ENCODE data around the gene LRRC2. TPM values are rescaled to one million over a fixed set of nuclear protein-coding genes. Genes with fewer than 3 reads are reported as not detected.

LRRC2 gene
- total RNA-seq, 1 donor from 2014 or later: not detected

DNA sequence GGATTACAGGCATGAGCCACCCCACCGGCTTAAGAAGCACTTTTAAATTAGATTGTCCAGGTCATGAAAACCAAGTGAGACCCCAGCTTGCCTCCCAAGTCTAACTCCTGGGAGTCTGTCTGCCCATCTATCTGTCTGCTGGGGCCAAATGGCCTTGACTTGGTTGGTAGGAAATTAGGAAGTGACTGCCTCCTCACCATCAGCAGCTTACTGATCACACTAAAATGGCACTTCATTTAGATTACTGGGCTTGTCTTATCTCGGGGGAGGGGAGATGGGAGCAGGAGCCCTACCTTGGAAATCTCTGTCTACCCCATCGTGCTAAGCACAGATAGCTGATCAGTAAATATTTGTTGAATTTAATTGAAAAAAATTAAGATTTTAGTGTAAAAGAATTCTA lies 5.6 kb upstream of the LRRC2 start:
- intact Hi-C loops (cut with micrococcal nuclease): no loop called here
- no peaks in the 10 kb centered on the region for H3K36me3 Mint-ChIP-seq (ENCODE audit: low read depth)
- DNase-seq: no peak
- H3K27ac Mint-ChIP-seq: no peak overlapping the region
- H3K27me3 Mint-ChIP-seq: peaks cover 23% of the 10 kb centered on the region
- CTCF ChIA-PET: interaction anchor here (1.4 kb wide), 1 partner anchor 83 kb away, joined by 8 read pairs; no protein-coding TSS in a partner anchor
- no peaks in the 10 kb centered on the region for H3K9me3 Mint-ChIP-seq
- TF ChIP-seq, protein P1, sequence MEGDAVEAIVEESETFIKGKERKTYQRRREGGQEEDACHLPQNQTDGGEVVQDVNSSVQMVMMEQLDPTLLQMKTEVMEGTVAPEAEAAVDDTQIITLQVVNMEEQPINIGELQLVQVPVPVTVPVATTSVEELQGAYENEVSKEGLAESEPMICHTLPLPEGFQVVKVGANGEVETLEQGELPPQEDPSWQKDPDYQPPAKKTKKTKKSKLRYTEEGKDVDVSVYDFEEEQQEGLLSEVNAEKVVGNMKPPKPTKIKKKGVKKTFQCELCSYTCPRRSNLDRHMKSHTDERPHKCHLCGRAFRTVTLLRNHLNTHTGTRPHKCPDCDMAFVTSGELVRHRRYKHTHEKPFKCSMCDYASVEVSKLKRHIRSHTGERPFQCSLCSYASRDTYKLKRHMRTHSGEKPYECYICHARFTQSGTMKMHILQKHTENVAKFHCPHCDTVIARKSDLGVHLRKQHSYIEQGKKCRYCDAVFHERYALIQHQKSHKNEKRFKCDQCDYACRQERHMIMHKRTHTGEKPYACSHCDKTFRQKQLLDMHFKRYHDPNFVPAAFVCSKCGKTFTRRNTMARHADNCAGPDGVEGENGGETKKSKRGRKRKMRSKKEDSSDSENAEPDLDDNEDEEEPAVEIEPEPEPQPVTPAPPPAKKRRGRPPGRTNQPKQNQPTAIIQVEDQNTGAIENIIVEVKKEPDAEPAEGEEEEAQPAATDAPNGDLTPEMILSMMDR (IDR thresholded peaks at IDR 0.05): no peak
- no peak for ATAC-seq (ENCODE audit: low read depth)
- no peaks in the 10 kb centered on the region for H3K4me1 Mint-ChIP-seq
- no peak overlapping the region for H3K4me3 Mint-ChIP-seq
- POLR2A ChIA-PET: no interaction called here

DNA sequence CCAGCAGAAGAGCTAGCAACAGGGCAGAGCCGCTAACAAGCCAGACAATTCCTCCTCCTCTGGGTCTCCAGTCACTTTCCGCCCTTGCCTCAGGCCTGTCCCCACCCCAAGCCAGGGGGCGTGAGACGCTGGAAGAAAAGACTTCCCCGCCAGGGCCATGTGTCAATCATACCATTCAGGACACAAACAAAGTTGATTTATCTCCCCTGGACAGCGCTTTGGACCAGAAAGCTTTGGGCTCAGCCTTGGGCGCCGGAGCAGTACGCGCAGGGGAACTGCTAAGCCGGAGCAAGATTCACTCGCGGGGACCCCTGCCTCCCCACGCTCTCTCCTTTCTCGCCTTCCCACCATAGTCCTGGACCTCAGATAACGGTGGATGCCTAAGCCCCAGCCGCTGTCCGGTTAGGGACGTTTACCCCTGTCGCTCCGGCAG lies 479 bp downstream of the LRRC2 start:
- DNase-seq (no peak), ATAC-seq (ENCODE audit: low read depth) (no peak)
- Mint-ChIP-seq H3K4me3 (peak overlapping the region; percentile 64), H3K27ac (no peak overlapping the region), H3K36me3 (ENCODE audit: low read depth) (no peaks in the 10 kb centered on the region), H3K9me3 (no peaks in the 10 kb centered on the region), H3K27me3 (peaks cover 27% of the 10 kb centered on the region), H3K4me1 (peaks cover 11% of the 10 kb centered on the region)
- TF ChIP-seq, protein P1 (IDR thresholded peaks at IDR 0.05): no peak
- CTCF ChIA-PET: interaction anchor here (2.2 kb wide), 1 partner anchor 77 kb away, joined by 12 read pairs; no protein-coding TSS in a partner anchor
- intact Hi-C loops (cut with micrococcal nuclease): no loop called here
- POLR2A ChIA-PET: no interaction called here

DNA sequence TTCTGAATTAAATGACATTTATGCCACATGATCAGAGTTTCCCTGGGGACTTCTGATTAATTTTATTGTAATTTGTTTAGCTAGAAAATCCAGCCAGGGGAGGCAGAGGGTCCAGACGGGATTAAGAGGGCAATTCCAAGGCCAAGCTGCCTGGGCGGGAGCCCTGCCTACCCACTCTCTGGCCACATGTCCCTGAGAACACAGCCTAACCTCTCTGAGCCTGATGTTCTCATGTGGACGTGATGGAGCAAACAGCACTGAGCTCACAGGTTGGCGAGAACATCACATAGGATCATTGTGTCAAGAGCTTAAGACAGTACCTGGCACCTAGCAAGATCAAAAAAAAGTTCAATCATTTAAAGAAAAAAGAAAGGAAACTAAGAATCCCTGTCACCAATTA lies 1.0 kb downstream of the LRRC2 start:
- ATAC-seq (ENCODE audit: low read depth) (no peak), DNase-seq (no peak)
- Mint-ChIP-seq H3K4me1 (peaks cover 11% of the 10 kb centered on the region), H3K4me3 (peak overlapping the region; percentile 64), H3K9me3 (no peaks in the 10 kb centered on the region), H3K27ac (no peak overlapping the region), H3K36me3 (ENCODE audit: low read depth) (no peaks in the 10 kb centered on the region), H3K27me3 (peaks cover 27% of the 10 kb centered on the region)
- ChIA-PET POLR2A (no interaction called here), CTCF (interaction anchor here (2.2 kb wide), 1 partner anchor 76 kb away, joined by 12 read pairs; no protein-coding TSS in a partner anchor)
- intact Hi-C loops (cut with micrococcal nuclease): no loop called here
- TF ChIP-seq, protein P1 (IDR thresholded peaks at IDR 0.05): no peak

DNA sequence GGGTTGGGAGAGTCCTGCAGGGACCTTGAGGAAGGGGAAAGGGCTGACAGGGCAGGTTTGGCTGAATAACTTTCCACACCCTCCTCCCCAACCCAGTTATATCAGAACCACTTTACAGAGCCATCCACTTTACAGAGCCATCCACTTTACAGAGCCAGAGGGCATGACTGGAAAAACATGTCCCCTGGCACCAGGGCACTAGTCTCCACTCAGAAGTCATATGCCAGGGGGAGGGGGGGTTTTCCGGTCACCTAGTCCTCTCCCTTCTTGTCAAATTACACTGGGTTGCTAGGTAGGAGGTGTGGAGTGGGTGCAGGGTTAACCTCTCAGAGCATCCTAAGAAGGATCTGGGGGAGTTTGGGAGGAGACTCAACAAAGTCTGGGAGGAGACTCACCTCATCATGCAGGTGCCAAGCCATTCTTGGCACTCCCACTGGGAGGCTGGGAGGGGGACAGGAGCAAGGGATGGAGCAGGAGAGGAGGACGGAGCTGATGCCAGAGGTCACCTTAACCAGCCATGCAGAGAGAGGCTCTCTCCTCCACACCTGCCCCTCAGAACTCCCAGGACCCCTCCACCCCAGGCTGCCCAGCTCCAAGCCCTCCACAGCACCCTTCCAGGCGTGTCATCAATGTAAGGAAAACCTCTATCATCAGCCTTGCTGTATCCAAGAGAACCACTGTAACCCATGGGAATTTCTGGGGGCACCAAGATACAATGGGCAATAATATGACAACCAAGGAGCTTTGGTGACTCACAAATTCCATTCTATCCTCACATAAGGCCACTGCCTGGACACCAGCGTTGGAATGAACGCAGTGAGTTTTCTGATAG lies 1.7 kb downstream of the LRRC2 start:
- Mint-ChIP-seq H3K4me3 (no peak overlapping the region), H3K27ac (no peak overlapping the region), H3K4me1 (peaks cover 11% of the 10 kb centered on the region), H3K36me3 (ENCODE audit: low read depth) (no peaks in the 10 kb centered on the region), H3K27me3 (peaks cover 27% of the 10 kb centered on the region), H3K9me3 (no peaks in the 10 kb centered on the region)
- TF ChIP-seq, protein P1 (IDR thresholded peaks at IDR 0.05): no peak
- ChIA-PET POLR2A (no interaction called here), CTCF (interaction anchor here (2.2 kb wide), 1 partner anchor 76 kb away, joined by 12 read pairs; no protein-coding TSS in a partner anchor)
- DNase-seq: no peak
- intact Hi-C loops (cut with micrococcal nuclease): no loop called here
- no peak for ATAC-seq (ENCODE audit: low read depth)

DNA sequence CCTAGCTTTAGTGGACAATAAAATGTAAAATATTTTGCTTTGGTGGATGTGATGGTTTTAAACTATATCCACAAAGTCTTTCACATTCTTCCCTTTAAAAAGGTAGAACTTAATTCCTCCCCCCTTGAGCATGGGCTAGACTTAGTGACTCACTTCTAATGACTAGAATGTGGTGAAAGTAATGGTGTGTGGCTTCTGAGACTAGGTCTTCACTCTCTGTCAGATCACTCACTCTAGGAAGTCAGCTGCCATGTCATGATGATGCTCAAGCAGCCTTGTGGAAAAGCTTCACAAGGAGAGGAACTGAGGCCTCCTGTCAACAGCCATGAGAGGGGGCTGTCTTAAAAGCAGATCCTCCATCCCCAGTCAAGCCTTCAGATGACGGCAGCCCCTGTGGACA lies 4.2 kb downstream of the LRRC2 start:
- peaks cover 22% of the 10 kb centered on the region for H3K27me3 Mint-ChIP-seq
- ATAC-seq (ENCODE audit: low read depth): no peak
- H3K4me1 Mint-ChIP-seq: peaks cover 28% of the 10 kb centered on the region
- no peak overlapping the region for H3K27ac Mint-ChIP-seq
- H3K4me3 Mint-ChIP-seq: no peak overlapping the region
- DNase-seq: no peak
- intact Hi-C loops (cut with micrococcal nuclease): no loop called here
- TF ChIP-seq, protein P1 (IDR thresholded peaks at IDR 0.05): no peak
- no peaks in the 10 kb centered on the region for H3K9me3 Mint-ChIP-seq
- ChIA-PET CTCF (interaction anchor here (0.8 to 8.1 kb wide), 2 partner anchors 68 to 73 kb away, joined by 3 to 229 read pairs; no protein-coding TSS in a partner anchor), POLR2A (no interaction called here)
- H3K36me3 Mint-ChIP-seq (ENCODE audit: low read depth): no peaks in the 10 kb centered on the region

Measured in activated B cell treated with CpG ODN at 0.5 μM for 24 hours (primary cell).